ENCODE data around the gene SLC4A11.
"Not testable (repeated sequence)": the region's sequence is repeated elsewhere in the genome, so short reads cannot be mapped to it uniquely, and the experiment has no call there.

Gene SLC4A11

GRCh38 chr20:3199976-3200755, 38.8 kb downstream of the SLC4A11 start:
- DNase-seq = no peak

- DNase-seq = no peak
Observed at GRCh38 chr20:3199206-3199605, 39.8 kb downstream of the SLC4A11 start.

DNA sequence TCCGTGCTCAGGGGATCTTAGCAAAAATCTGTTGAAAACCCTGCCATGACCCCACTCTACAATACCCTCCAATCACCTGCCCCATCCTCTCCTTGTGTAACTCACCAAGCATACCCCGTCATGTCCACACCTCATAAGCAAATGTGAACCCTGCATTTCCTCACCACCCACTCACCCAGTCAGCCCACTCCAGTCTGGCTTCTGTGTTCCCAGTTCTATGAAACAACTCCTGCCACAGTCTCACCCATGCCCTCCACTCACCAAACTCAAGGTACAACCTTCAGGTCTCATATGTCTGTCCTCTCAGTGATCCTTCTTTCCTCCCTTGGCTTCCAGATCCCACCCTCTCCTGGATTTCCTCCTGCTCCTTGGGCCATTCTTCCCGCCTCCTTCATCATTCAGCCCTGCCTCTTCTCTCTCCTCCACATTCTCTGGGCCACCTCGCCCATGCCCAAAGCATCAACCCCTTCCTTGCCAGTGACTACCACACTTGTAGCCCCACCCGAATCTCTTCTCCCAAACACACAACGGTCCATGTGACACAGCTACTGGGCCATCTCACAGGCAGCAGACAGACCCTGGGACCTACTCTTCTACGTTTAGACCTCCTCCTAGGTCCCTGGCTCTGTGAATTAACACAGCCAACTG, 43.3 kb downstream of the SLC4A11 start:
- no peak for DNase-seq

GRCh38 chr20:3194617-3195280, 44.2 kb downstream of the SLC4A11 start:
- DNase-seq = no peak

- DNase-seq = no peak
Observed at GRCh38 chr20:3193806-3194616, 45.0 kb downstream of the SLC4A11 start.

DNA sequence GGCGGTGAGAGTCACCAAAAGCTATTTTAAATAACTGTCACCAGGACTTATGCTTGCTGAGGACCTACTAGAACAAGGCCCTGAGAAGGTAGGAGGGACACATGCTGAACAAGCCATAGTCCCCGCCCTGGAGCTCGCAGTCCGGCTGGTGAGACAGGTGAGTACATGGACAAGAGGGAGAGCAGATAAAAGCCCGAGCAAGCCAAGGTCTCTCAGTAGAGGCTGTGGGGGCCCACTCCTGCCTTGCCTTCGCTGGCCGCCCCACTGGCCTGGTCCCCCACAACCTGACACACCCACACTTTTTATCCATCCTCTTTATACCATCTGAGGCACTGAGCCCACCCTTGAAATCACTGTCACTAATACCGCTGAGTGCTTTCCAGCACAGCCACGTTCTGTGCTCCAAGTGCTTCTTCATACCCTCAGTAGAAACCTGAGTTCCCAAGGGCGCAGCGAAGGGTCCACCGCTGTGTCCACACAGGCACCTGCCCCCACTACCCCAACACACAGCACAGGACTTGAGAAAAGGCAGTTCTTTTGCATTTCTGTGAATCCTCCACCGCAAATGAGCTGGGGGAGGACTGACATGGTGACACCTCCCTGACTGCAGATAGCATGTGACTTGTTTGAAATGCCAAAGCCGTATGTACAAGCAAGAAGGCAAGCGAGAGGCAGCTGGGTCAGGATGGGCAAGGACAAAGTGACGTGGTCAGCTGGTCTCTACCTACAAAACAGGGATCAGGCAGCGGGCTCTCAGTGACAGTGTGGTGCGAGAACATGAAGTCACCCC, 46.6 kb downstream of the SLC4A11 start:
- no peak for DNase-seq

DNA sequence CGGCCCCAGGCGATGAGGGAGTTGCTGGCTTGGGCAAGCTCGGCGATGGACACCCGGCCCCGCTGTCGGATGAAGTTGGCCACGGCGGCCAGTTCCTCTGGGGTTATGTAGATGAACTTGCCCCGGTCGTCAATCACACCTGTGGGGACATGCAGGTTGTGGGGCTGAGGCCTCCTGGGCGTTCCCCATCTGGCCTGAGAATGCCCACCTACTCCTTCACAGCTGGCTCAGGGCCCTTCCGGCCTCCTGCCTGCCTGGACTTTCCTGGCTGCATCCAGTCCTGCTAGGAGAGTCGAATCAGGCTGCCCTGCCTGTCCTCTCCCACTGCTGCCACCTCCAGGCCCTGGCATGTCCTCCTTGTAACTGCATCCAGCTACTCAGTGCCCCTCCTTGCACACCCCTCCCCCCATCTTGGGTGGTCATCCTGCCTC, 48.3 kb downstream of the SLC4A11 start:
- no peak for DNase-seq

GRCh38 chr20:3189561-3190131, 49.3 kb downstream of the SLC4A11 start:
- DNase-seq = no peak

DNA sequence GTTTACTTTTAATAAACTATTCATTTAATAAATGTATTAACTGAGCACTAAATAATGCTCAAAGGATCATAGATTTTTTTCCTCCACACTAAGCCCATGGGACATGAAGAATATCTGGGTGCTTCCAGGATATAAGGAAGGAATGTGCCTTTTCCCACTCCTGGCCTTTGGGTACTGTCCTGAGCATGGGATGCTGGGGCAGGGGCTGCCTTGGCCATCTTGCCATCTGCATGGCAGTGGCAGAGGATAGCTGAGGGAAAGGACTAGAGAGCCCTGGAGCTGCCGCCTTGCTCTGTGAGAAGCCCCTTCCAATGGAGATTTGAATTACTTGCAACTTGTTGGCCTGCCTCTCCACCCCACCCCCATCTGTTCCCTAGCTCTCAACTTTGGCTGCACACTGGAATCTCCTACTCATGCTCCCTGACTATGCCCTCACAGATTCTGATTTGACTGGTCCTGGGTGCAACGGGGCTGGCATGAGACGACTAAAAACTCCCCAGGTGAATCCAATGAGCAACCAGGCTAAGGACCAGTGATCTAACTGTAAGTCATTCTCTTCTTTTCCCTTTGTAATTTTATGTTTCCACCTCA, 50.1 kb downstream of the SLC4A11 start:
- DNase-seq = no peak

DNA sequence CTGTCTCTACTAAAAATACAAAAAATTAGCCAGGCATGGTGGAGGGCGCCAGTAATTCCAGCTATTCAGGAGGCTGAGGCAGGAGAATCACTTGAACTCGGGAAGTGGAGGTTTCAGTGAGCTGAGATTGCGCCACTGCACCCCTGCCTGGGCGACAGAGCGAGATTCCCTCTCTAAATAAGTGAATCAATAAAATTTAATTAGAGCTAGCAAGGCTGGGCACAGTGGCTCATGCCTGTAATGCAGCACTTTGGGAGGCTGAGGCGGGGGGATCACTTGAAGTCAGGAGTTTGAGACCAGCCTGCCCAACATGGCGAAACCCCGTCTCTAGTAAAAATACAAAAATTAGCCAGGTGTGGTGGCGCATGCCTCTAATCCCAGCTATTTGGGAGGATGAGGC, 51.1 kb downstream of the SLC4A11 start:
- not testable (repeated sequence) for DNase-seq

GRCh38 chr20:3183896-3184612, 54.9 kb downstream of the SLC4A11 start:
- DNase-seq = no peak

- not testable (repeated sequence) for DNase-seq
Observed at GRCh38 chr20:3182429-3182828, 56.6 kb downstream of the SLC4A11 start.

- no peak for DNase-seq
Observed at GRCh38 chr20:3181270-3181669, 57.7 kb downstream of the SLC4A11 start.

DNA sequence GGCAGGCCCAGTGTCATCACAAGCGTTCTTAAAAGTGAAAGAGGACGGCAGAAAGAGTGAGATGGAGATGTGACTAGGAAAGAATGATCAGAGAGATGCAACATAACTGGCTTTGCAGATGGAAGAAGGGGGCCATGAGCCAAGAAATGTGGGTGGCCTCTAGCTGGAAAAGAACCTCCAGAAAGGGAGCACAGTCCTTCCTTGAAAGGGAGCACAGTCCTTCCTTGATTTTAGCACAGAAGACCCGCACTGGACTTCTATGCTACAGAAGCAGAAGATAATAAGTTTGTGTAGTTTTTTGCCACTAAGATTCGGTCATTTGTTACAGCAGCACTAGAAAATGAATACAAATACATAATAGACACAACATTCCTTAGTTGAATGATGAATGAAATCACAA, 58.7 kb downstream of the SLC4A11 start:
- DNase-seq = no peak

GRCh38 chr20:3177746-3178485, 61.1 kb downstream of the SLC4A11 start:
- DNase-seq = no peak

Measured in stimulated activated CD4-positive, alpha-beta T cell treated with anti-CD3 and anti-CD28 coated beads, Interleukin-12 subunit alpha, Interleukin-12 subunit beta, amount 100 ng/mL, for 4 hours (primary cell).